ENCODE measurements around the gene LRRTM4. TPM values are rescaled to one million over a fixed set of nuclear protein-coding genes. Genes with fewer than 3 reads are reported as not detected.
"Not testable (repeated sequence)": the region's sequence is repeated elsewhere in the genome, so short reads cannot be mapped to it uniquely, and the experiment has no call there.

The LRRTM4 gene
- total RNA-seq, 2 donors from 2014 or later, result 0.32 to 0.84 TPM

- no peak for DNase-seq
- ATAC-seq, result no peak
- intact Hi-C loops (cut with DNase I), result no loop called here
Observed at GRCh38 chr2:76829374-76830234, 692.6 kb downstream of the LRRTM4 start.

- ATAC-seq (no peak), DNase-seq (no peak)
- intact Hi-C loops (cut with DNase I), result no loop called here
Observed at GRCh38 chr2:76826691-76827090, 695.5 kb downstream of the LRRTM4 start.

GRCh38 chr2:76825140-76825970 is 696.8 kb downstream of the LRRTM4 start:
- no peak for DNase-seq
- intact Hi-C loops (cut with DNase I), result no loop called here
- ATAC-seq, result no peak

- intact Hi-C loops (cut with DNase I), result no loop called here
- ATAC-seq (no peak), DNase-seq (no peak)
Observed at GRCh38 chr2:76821731-76822130, 700.4 kb downstream of the LRRTM4 start.

- intact Hi-C loops (cut with DNase I), result no loop called here
- DNase-seq (no peak), ATAC-seq (no peak)
Observed at GRCh38 chr2:76813084-76813483, 709.1 kb downstream of the LRRTM4 start.

- no peak for DNase-seq
- intact Hi-C loops (cut with DNase I), result no loop called here
- ATAC-seq, result no peak
Observed at GRCh38 chr2:76812156-76812555, 710.0 kb downstream of the LRRTM4 start.

- intact Hi-C loops (cut with DNase I), result no loop called here
- ATAC-seq, result no peak
- no peak for DNase-seq
Observed at GRCh38 chr2:76809136-76809535, 713.0 kb downstream of the LRRTM4 start.

- intact Hi-C loops (cut with DNase I), result no loop called here
- ATAC-seq, result no peak
Observed at GRCh38 chr2:76808732-76809131, 713.4 kb downstream of the LRRTM4 start.

GRCh38 chr2:76793647-76794334 is 728.4 kb downstream of the LRRTM4 start:
- ATAC-seq (no peak), DNase-seq (no peak)
- intact Hi-C loops (cut with DNase I), result no loop called here

More at GRCh38 chr2:76808732-76809131, 713.4 kb downstream of the LRRTM4 start:
- DNase-seq, result no peak

GRCh38 chr2:76781313-76781712 is 740.9 kb downstream of the LRRTM4 start:
- ATAC-seq; DNase-seq; intact Hi-C loops (cut with DNase I): not testable (repeated sequence)

GRCh38 chr2:76763276-76763675 is 758.9 kb downstream of the LRRTM4 start:
- intact Hi-C loops (cut with DNase I), result no loop called here
- DNase-seq (no peak), ATAC-seq (no peak)

- no peak for ATAC-seq
- no peak for DNase-seq
- intact Hi-C loops (cut with DNase I), result no loop called here
Observed at GRCh38 chr2:76760367-76760704, 761.8 kb downstream of the LRRTM4 start.

GRCh38 chr2:76759634-76760366 is 762.4 kb downstream of the LRRTM4 start:
- ATAC-seq, result no peak
- intact Hi-C loops (cut with DNase I), result no loop called here
- DNase-seq, result no peak

- intact Hi-C loops (cut with DNase I), result no loop called here
- DNase-seq (no peak), ATAC-seq (no peak)
Observed at GRCh38 chr2:76752506-76752905, 769.7 kb downstream of the LRRTM4 start.

GRCh38 chr2:76749858-76750257 is 772.3 kb downstream of the LRRTM4 start:
- ATAC-seq (no peak), DNase-seq (no peak)
- intact Hi-C loops (cut with DNase I), result no loop called here

GRCh38 chr2:76748581-76749296 is 773.4 kb downstream of the LRRTM4 start:
- intact Hi-C loops (cut with DNase I), result no loop called here
- DNase-seq (no peak), ATAC-seq (no peak)

- intact Hi-C loops (cut with DNase I), result no loop called here
- ATAC-seq (no peak), DNase-seq (no peak)
Observed at GRCh38 chr2:76745605-76746004, 776.6 kb downstream of the LRRTM4 start.

GRCh38 chr2:76737607-76738006 is 784.6 kb downstream of the LRRTM4 start:
- intact Hi-C loops (cut with DNase I), result no loop called here
- ATAC-seq, result no peak
- no peak for DNase-seq

GRCh38 chr2:76733736-76734135 is 788.4 kb downstream of the LRRTM4 start:
- DNase-seq, result no peak
- no peak for ATAC-seq
- intact Hi-C loops (cut with DNase I), result no loop called here
